Fibroblast of skin of left biceps (primary cell): ENCODE results near the gene TRAK2.
"Not testable (repeated sequence)": the region's sequence is repeated elsewhere in the genome, so short reads cannot be mapped to it uniquely, and the experiment has no call there.

Experiments used
- DNase-seq, 2 experiments: peaks; one replicate each; pipeline ENCODE4 v3.0.0-alpha.2; 2013; ENCODE audit warnings: low read depth in 2 of 2

The TRAK2 gene

GRCh38 chr2:201415149-201415548 is 36.1 kb downstream of the TRAK2 start:
- no peak for DNase-seq

DNA sequence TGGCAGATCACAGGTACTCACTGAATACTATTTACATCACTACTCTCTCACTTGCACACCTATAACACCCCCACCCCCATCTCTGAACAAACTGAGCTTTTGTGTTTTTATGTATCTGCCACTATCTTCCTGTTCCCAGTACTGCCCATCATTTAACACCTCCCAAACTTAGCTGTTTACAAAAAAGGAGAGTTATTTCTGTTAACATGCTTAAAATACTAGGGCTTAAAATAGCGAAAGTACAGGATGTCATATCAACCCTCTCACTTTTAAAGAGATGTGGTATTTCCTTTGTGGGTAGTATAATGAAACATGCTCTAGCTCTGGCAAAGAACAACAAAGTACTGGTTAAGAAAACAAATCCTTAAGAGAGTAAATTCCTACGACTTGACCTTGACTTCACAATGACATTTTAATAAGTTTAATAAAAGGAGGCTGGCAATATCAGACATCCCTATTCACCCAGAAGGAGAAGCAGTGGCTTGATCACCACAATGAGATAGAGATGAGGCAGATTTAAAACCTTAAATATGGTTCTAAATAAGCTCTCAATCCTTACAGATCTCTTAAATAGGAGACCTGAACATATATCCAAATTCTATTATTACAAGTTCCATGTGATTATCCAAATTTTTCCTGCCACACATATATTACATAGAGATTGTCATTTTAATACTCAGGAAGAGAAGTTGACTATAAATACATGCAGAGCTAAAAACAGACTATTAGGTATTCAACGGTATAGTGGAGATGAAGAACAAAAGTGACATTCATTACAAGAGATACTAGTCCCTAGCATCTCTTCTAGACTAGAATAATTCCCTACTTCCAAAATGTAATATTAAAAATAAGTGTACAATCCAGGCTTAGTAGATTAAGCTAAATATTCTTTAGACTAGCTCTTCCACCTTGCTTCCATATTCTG is 36.9 kb downstream of the TRAK2 start:
- no peak for DNase-seq

DNA sequence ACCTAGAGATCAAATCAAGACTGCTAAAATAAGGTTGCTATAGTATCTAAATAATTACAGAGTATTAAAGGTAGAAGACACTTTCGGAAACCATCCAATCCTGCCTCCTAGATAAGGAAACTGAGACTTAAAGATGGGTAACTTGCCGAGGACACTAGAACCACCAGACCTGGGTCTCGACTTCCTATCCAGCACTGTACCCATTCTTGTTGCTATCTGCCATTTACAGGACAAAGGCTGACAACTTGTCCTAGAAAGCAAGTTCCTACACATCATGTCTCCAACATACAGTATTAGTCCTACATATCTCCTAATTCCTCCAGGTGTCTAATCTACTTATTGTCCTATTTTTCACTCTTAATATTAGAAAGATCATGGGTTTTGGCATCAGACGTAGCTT is 37.7 kb downstream of the TRAK2 start:
- DNase-seq = no peak

DNA sequence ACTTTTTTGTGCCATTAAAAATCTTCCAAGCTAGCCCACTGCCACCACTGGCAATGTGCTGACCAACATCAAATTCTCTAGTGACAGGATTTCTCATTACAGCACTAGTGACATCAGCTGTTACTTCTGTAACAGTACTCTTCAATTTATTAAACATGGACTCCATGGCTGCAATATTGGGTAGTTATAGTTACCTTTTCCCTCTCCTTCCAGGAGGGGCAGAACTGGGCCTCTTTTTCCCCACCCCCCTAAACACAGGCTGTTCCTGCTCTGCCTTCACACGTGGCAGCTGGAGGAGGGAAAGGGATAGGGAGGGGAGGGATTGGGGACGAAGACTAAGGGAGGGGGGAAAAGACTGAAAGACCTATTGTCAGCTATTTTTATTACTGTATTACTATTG is 38.1 kb downstream of the TRAK2 start:
- DNase-seq = no peak

- DNase-seq = peak; percentile 74 to 77
Observed at GRCh38 chr2:201411421-201411820, 39.8 kb downstream of the TRAK2 start.

DNA sequence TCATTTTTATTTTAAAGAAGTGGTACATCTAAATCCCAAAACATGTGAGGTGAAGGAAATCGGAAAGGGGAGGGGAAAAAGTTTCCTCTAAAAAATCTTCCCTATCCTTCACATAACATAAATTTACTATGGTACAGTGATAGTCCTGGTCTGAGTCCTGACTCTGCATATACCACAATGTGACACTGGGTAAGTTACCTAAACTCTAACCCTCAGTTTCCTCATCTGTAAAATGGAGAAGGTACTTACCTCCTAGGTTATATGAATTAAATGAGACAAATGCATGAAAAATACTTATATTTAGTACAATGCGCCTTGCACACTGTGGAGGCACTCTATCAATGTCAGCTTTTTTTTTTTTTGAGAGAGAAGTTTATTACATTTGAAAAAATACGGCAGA is 42.3 kb downstream of the TRAK2 start:
- DNase-seq = no peak

DNA sequence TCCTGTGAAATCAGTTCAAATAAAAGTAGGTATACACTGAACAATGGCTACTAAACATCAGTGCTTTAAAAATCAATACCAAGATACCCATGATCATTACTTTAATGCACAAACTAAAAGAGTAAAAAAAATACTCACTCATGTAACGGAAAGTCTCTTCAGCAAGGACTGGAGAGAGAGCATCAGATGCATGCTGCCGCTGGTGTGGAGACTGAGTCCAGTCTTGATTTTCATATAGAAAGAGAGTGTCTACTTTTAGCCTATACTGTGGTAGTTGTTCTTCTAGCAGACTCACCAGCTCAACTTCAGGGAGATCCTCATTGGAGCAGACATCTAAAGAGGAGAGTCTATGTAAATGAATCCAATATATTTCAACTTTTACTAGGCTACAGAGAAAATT is 44.0 kb downstream of the TRAK2 start:
- no peak for DNase-seq

- peak; percentile 85 to 88 for DNase-seq
Observed at GRCh38 chr2:201406077-201406662, 45.1 kb downstream of the TRAK2 start.

GRCh38 chr2:201404699-201405280 is 46.5 kb downstream of the TRAK2 start:
- no peak for DNase-seq

GRCh38 chr2:201403880-201404279 is 47.4 kb downstream of the TRAK2 start:
- DNase-seq = peak in 1 of 2 experiments; percentile 32

DNA sequence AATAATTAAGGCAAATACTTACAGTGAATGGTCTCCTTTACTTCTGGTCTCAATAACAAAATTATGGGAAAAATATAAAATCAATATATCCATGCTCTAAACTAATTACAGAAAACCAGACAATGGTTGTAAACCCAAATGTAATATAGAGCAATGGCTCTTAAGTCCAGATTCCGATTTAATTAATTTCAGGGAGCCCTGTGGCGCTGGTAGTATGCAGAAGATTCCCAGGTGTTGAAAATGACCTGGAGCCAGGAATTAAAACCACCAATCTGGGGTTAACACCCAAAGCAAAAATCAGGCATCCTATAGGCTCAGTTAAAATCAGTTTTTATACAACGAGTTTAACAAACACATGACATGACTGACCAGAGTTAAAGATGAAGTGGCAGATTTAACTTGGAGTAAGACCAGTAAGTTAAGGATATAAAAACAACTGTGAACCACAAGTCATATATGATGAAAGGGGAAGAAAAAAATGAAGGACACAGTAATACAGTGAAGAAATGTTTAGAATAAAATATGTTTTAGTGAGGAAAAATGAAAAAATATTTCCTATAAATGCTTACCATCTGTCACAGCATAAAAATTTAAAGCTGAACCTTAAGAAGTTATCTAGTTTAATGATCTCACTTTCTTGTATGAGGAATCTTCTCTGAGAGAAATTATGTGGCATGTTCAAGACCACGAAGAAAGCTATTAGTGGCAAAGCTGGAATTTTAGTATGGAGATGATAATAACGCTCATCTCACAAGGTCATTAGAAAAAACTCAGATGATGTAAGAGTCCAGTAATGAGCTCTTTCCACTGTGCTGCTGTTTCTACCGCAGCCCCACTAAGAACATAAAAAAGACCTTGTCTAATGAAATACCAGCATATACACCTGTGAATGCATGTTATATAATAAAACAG is 48.4 kb downstream of the TRAK2 start:
- peak; percentile 81 to 86 for DNase-seq

- DNase-seq = no peak
Observed at GRCh38 chr2:201401815-201402214, 49.4 kb downstream of the TRAK2 start.

GRCh38 chr2:201396595-201396994 is 54.7 kb downstream of the TRAK2 start:
- DNase-seq = no peak

GRCh38 chr2:201383136-201383535 is 68.1 kb downstream of the TRAK2 start:
- DNase-seq = no peak

- peak in 1 of 2 experiments; percentile 15 for DNase-seq
Observed at GRCh38 chr2:201378496-201379397, 72.5 kb downstream of the TRAK2 start.

DNA sequence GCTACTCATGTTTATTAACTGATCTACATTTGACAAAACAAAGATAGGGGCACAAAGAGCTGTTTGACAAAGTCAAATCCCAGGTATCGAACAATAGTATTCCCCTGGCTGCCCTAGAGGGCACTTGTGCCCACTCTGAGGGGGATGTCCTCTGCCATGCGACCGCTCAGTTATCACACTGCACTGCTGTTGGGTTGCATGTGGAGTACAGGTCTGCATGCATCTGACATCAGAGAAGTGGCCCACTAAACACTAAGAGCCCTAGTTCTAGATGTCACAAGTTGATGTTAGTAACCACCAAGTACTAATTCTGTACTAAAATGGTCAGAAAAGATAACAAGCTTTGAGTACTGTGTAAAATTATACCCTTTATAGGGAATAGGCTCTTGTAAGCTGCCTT is 74.0 kb downstream of the TRAK2 start:
- no peak for DNase-seq

- DNase-seq = no peak
Observed at GRCh38 chr2:201369775-201370174, 81.5 kb downstream of the TRAK2 start.

DNA sequence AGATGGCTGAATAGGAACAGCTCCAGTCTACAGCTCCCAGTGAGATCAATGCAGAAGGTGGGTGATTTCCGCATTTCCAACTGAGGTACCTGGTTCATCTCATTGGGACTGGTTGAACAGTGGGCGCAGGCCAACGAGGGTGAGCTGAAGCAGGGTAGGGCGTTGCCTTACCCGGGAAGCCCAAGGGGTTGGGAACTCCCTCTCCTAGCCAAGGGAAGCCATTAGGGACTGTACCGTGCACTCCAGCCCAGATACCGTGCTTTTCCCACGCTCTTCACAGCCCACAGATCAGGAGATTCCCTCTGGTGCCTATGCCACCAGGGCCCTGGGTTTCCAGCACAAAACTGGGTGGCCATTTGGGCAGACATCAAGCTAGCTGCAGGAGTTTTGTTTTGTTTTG is 81.9 kb downstream of the TRAK2 start:
- DNase-seq = not testable (repeated sequence)

- no peak for DNase-seq
Observed at GRCh38 chr2:201366146-201366545, 85.1 kb downstream of the TRAK2 start.

GRCh38 chr2:201363857-201364560 is 87.2 kb downstream of the TRAK2 start:
- DNase-seq = peak in 1 of 2 experiments; percentile 8
